PC-3 (cell line): ENCODE results near the gene ECHS1. TPM values are rescaled to one million over a fixed set of nuclear protein-coding genes. Genes with fewer than 3 reads are reported as not detected.
A peak's percentile ranks its signal among the peaks of the same experiment; 100 is the strongest.

Experiments used
- ATAC-seq: fragments of 200-7000 bp; cut with Tn5 transposase; 2 replicates; pipeline ENCODE4 v1.9.1; 2020; ENCODE audit warnings: mild to moderate bottlenecking, moderate library complexity
- BruUV-seq: library from RNA; stranded (reverse); fragments of 400-500 nt; replicated peaks from 2 replicates; lab custom pipeline; 2021; lab: Mats Ljungman, UMichigan
- CTCF ChIA-PET: fragments of 300-600 bp; sonication (Branson Sonifier 250); formaldehyde crosslinking; loops from one replicate; lab custom pipeline; 2022; ENCODE audit warnings: antibody characterized with exemption; lab: Charles Lee
- POLR2A ChIA-PET: fragments of 300-600 bp; sonication (Branson Sonifier 250); formaldehyde crosslinking; loops from one replicate; lab custom pipeline; 2022; ENCODE audit warnings: antibody characterized with exemption; ENCODE audit not compliant: unreplicated experiment; lab: Charles Lee
- DNase-seq: peaks from one replicate; pipeline ENCODE4 v3.0.0-alpha.2; 2015
- H2AFZ ChIP-seq: fragments of 300-600 bp; sonication (generic); 2 replicates; pipeline ENCODE4 v1.6.0; 2016; ENCODE audit warnings: antibody characterized with exemption, low read length
- H3F3A ChIP-seq: fragments of 300-600 bp; sonication (generic); one replicate; pipeline ENCODE4 v1.6.0; 2017; ENCODE audit warnings: antibody characterized with exemption, low read length, control low read depth, mild to moderate bottlenecking; ENCODE audit not compliant: unreplicated experiment
- H3K27ac ChIP-seq: fragments of 300-600 bp; sonication (generic); 2 replicates; pipeline ENCODE4 v1.5.1; 2016; ENCODE audit warnings: mild to moderate bottlenecking, low read length
- H3K27me3 ChIP-seq: fragments of 300-600 bp; sonication (generic); 2 replicates; pipeline ENCODE4 v1.6.1; 2016; ENCODE audit warnings: low read length, mixed read lengths
- H3K36me3 ChIP-seq: fragments of 300-600 bp; sonication (generic); 2 replicates; pipeline ENCODE4 v1.6.1; 2016; ENCODE audit warnings: low read depth, mixed run types, low read length, mixed read lengths
- H3K4me1 ChIP-seq: fragments of 300-600 bp; sonication (generic); 2 replicates; pipeline ENCODE4 v1.5.1; 2016; ENCODE audit warnings: low read length; ENCODE audit not compliant: insufficient read depth
- H3K4me2 ChIP-seq: fragments of 300-600 bp; sonication (generic); 2 replicates; pipeline ENCODE4 v1.6.0; 2016; ENCODE audit warnings: low read length
- H3K4me3 ChIP-seq: fragments of 300-600 bp; sonication (generic); 2 replicates; pipeline ENCODE4 v1.5.1; 2016; ENCODE audit warnings: mild to moderate bottlenecking, low read length, mixed read lengths
- H3K79me2 ChIP-seq: fragments of 300-600 bp; sonication (generic); 2 replicates; pipeline ENCODE4 v1.6.1; 2017; ENCODE audit warnings: low read length, mixed read lengths
- H3K9ac ChIP-seq: fragments of 300-600 bp; sonication (generic); 2 replicates; pipeline ENCODE4 v1.6.0; 2016; ENCODE audit warnings: mild to moderate bottlenecking, low read length
- H3K9me2 ChIP-seq: fragments of 300-600 bp; sonication (generic); replicated peaks from 2 replicates; pipeline ENCODE4 v1.6.1; 2016; ENCODE audit warnings: mixed run types, low read length, mixed read lengths
- H3K9me3 ChIP-seq: fragments of 300-600 bp; sonication (generic); 2 replicates; pipeline ENCODE4 v1.6.1; 2016; ENCODE audit warnings: low read length, mixed read lengths
- H4K20me1 ChIP-seq: fragments of 300-600 bp; sonication (generic); 2 replicates; pipeline ENCODE4 v1.6.1; 2016; ENCODE audit warnings: low read length, mixed read lengths
- EZH2 ChIP-seq: fragments of 300-600 bp; sonication (generic); IDR thresholded peaks from one replicate; pipeline ENCODE4 v1.6.1; 2017; ENCODE audit warnings: antibody characterized with exemption, mild to moderate bottlenecking, low read length; ENCODE audit not compliant: unreplicated experiment
- EZH2phosphoT487 ChIP-seq: fragments of 300-600 bp; sonication (generic); IDR thresholded peaks from 2 replicates; pipeline ENCODE4 v1.6.1; 2018; ENCODE audit warnings: mild to moderate bottlenecking, antibody characterized with exemption, low read length, borderline replicate concordance
- intact Hi-C: fragments of 100-400 bp; cut with micrococcal nuclease; formaldehyde crosslinking; loops from 2 replicates; pipeline ENCODE4 v1.9.0; 2023
- total RNA-seq: library from RNA; depleted of rRNA; stranded (reverse); fragments of >200 nt; gene quantifications from 2 replicates; pipeline ENCODE4 v1.2.3, GENCODE V29; 2014
- TF ChIP-seq, protein P1 (sequence below): fragments of 300-600 bp; sonication (generic); conservative IDR thresholded peaks from 2 replicates; pipeline ENCODE4 v1.5.1; 2017; ENCODE audit warnings: antibody characterized with exemption, low read depth, mild to moderate bottlenecking, low read length

The ECHS1 gene
- total RNA-seq, 1 experiment from 2014 or later = 120 TPM

DNA sequence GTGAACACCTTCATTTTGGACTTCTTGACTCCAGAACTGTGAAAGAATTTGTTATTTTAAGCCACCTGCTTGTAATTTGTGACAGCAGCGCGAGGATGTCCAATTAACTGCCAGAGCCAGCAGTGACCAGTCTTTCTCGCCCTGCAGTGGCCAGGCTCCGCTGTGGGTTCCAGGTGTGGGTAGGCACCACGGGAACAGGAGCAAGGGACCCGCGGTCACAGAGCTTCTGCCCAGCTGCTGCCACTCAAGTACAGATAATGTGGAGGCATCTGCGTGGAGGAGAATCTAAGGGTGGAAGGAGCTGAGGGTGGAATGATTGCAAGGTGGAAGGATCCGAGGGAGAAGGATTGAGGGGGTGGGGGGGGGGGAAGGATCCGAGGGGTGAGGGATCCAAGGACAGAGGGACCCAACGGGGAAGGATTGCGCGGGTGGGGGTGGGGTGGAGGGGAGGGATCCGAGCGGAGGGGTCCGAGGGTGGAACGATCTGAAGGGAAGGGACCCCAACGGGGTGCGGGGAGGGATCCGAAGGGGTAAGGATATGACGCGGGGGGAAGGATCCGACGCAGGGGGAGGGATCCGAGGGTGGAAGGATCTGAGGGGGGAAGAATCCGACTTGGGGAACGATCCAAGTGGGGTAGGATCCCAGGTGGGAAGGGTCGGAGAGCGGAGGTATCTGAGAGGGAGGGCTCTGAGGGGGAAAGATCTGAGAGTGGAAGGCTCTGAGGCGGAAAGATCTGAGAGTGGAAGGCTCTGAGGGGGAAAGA, 40.0 kb downstream of the ECHS1 start:
- ChIA-PET CTCF (no interaction called here), POLR2A (no interaction called here)

DNA sequence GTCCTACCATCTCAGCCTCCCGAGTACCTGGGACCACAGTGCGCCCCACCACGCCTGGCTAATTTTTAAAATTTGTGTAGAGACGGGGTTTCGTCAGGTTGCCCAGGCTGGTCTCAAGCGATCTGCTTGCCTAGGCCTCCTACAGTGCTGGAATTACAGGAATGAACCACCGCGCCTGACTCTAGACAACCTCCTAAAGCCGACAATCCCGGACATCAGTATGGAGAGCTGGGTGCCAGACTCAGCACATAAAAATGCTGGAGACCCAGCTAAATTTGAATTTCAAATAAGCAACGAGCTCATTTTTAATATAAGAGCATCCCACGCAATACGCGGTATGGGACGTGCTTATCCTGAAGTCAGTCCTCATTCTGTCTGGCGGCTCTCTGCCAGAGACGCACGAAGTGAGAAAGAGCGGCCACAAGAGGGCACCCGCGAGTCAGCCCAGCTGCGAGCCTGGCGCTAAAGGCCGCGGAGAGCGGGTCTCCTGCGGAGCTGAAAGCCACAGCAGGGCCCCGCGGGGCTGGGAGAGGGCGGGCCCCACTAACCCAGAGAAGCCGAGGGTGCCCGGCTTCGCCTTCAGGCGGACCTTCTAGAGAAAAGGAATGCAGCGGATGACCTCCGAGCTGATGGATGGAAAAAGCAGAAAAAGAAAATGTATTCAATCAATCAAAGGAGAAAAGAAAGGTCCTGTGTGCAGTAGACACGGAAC, 43.5 kb downstream of the ECHS1 start:
- ATAC-seq = peak; percentile 83
- peak overlapping the region; percentile 47; the same call in 1 of the 2 replicates for H2AFZ ChIP-seq
- DNase-seq = peak; percentile 87
- peak overlapping the region; percentile 82 for H3K4me2 ChIP-seq
- peaks cover 14% of the 10 kb centered on the region for H3K27me3 ChIP-seq
- no peaks in the 10 kb centered on the region for H4K20me1 ChIP-seq
- no peaks in the 10 kb centered on the region for H3K9me2 ChIP-seq
- BruUV-seq = no TSS peak
- no peak overlapping the region for H3K27ac ChIP-seq
- no peak overlapping the region for H3K9ac ChIP-seq
- peaks cover 4% of the 10 kb centered on the region for H3F3A ChIP-seq
- intact Hi-C loops = loop anchor here (10.0 kb wide), 1 partner anchor 175 kb away; no protein-coding TSS in a partner anchor
- H3K36me3 ChIP-seq = no peaks in the 10 kb centered on the region
- H3K4me3 ChIP-seq = peak overlapping the region; percentile 60
- H3K79me2 ChIP-seq = no peaks in the 10 kb centered on the region
- TF ChIP-seq, protein P1, sequence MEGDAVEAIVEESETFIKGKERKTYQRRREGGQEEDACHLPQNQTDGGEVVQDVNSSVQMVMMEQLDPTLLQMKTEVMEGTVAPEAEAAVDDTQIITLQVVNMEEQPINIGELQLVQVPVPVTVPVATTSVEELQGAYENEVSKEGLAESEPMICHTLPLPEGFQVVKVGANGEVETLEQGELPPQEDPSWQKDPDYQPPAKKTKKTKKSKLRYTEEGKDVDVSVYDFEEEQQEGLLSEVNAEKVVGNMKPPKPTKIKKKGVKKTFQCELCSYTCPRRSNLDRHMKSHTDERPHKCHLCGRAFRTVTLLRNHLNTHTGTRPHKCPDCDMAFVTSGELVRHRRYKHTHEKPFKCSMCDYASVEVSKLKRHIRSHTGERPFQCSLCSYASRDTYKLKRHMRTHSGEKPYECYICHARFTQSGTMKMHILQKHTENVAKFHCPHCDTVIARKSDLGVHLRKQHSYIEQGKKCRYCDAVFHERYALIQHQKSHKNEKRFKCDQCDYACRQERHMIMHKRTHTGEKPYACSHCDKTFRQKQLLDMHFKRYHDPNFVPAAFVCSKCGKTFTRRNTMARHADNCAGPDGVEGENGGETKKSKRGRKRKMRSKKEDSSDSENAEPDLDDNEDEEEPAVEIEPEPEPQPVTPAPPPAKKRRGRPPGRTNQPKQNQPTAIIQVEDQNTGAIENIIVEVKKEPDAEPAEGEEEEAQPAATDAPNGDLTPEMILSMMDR = peak; percentile 84
- TF ChIP-seq EZH2phosphoT487 = no peak
- H3K4me1 ChIP-seq = peaks cover 15% of the 10 kb centered on the region
- H3K9me3 ChIP-seq = no peaks in the 10 kb centered on the region
- POLR2A ChIA-PET = no interaction called here
- CTCF ChIA-PET = interaction anchor here (0.6 kb wide), 1 partner anchor 14 kb away, joined by 4 read pairs; no protein-coding TSS in a partner anchor

More for the DNA sequence above, 40.0 kb downstream of the ECHS1 start:
- Histone ChIP-seq H4K20me1 (no peaks in the 10 kb centered on the region), H3K27ac (no peak overlapping the region), H3K9me3 (no peaks in the 10 kb centered on the region), H3K27me3 (peaks cover 31% of the 10 kb centered on the region), H3K9me2 (no peaks in the 10 kb centered on the region), H3K4me3 (no peak overlapping the region), H3F3A (no peaks in the 10 kb centered on the region), H3K79me2 (no peaks in the 10 kb centered on the region), H3K4me1 (peaks cover under 1% of the 10 kb centered on the region), H3K36me3 (no peaks in the 10 kb centered on the region), H3K4me2 (no peak overlapping the region), H2AFZ (no peak overlapping the region), H3K9ac (no peak overlapping the region)
- BruUV-seq = no TSS peak
- no peak for TF ChIP-seq EZH2
- TF ChIP-seq EZH2phosphoT487 = no peak
- TF ChIP-seq, protein P1 = no peak
- no peak for DNase-seq
- no peak for ATAC-seq
- intact Hi-C loops = no loop called here
